ENCODE measurements around the gene ZIC4. TPM values are rescaled to one million over a fixed set of nuclear protein-coding genes. Genes with fewer than 3 reads are reported as not detected.
A peak's percentile ranks its signal among the peaks of the same experiment; 100 is the strongest.

The ZIC4 gene
- total and polyA plus RNA-seq, 2 of the 4 experiments (the other 2 are of a cell fraction), result not detected

GRCh38 chr3:147391781-147392624 is 14.3 kb downstream of the ZIC4 start:
- Histone ChIP-seq H2AK5ac (ENCODE audit: low read depth, low read length) (no peak overlapping the region), H3K4me3 (ENCODE audit: insufficient read depth, low read depth, low read length) (no peak overlapping the region), H3K14ac (replicated peaks; ENCODE audit: low read depth, low read length) (no peak overlapping the region), H2BK20ac (ENCODE audit: low read depth, low read length) (no peak overlapping the region), H2BK120ac (ENCODE audit: low read depth, low read length) (no peak overlapping the region), H3K4me2 (ENCODE audit: low read depth, low read length) (peak overlapping the region; percentile 12; the same call in 1 of the 2 replicates), H3K27ac (ENCODE audit: insufficient read depth, low read length) (no peak overlapping the region), H2BK5ac (ENCODE audit: low read depth, low read length, poor library complexity, severe bottlenecking) (no peak overlapping the region), H2AK9ac (replicated peaks; ENCODE audit: low read depth, low read length, poor library complexity) (peak overlapping the region; percentile 31), H3K4me1 (ENCODE audit: control insufficient read depth, insufficient read depth, low read length) (no peaks in the 10 kb centered on the region), H3K36me3 (ENCODE audit: control insufficient read depth, insufficient read depth, low read length) (no peaks in the 10 kb centered on the region), H3K4ac (ENCODE audit: low read depth, low read length) (no peak overlapping the region), H3K79me1 (ENCODE audit: low read depth in 1 of 2, low read length in 2 of 2) (no peaks in the 10 kb centered on the region), H4K91ac (ENCODE audit: insufficient read depth, low read depth, low read length) (no peak overlapping the region), H4K8ac (ENCODE audit: low read depth in 2 of 2, low read length in 2 of 2) (no peak overlapping the region), H3K23ac (ENCODE audit: low read depth, low read length) (no peak overlapping the region), H3K27me3 (ENCODE audit: control insufficient read depth, insufficient read depth, low read length) (peaks cover 97% of the 10 kb centered on the region), H3K9me3 (ENCODE audit: control insufficient read depth, insufficient read depth, low read length) (peaks cover 28% of the 10 kb centered on the region), H4K20me1 (ENCODE audit: insufficient read depth, low read length) (no peaks in the 10 kb centered on the region; the same call in 1 of the 2 replicates), H3K56ac (ENCODE audit: extremely low read depth, insufficient read depth, low read length) (no peak overlapping the region), H3K9ac (ENCODE audit: low read depth, low read length) (no peak overlapping the region), H3K9me1 (ENCODE audit: insufficient read depth, low read length) (no peaks in the 10 kb centered on the region), H2BK15ac (ENCODE audit: low read depth, low read length) (no peak overlapping the region), H2AFZ (replicated peaks; ENCODE audit: low read length, poor library complexity) (peak overlapping the region; percentile 67), H3K18ac (ENCODE audit: low read depth, low read length) (no peak overlapping the region), H4K5ac (ENCODE audit: low read depth, low read length) (no peak overlapping the region)
- dilution Hi-C loops (cut with HindIII; ENCODE audit: low sequenced_read_pairs, unreplicated experiment), result no loop called here
- ChIA-PET CTCF (no interaction called here), POLR2A (ENCODE audit: unreplicated experiment) (interaction anchor here (0.5 kb wide), 1 partner anchor 164 kb away, joined by 3 read pairs; no protein-coding TSS in a partner anchor)
- intact Hi-C loops (cut with micrococcal nuclease), result no loop called here
- TF ChIP-seq SMC3 (IDR thresholded peaks at IDR 0.05; ENCODE audit: low read depth, low read length) (no peak), CEBPB (IDR thresholded peaks at IDR 0.05; ENCODE audit: low read depth, low read length) (no peak), BHLHE40 (IDR thresholded peaks at IDR 0.05; ENCODE audit: low read depth, low read length) (no peak), RCOR1 (IDR thresholded peaks at IDR 0.05; ENCODE audit: insufficient replicate concordance, low read length) (no peak), MAFK (IDR thresholded peaks at IDR 0.05; ENCODE audit: low read depth, low read length) (no peak), RAD21 (IDR thresholded peaks at IDR 0.05; ENCODE audit: low read length) (no peak), USF2 (IDR thresholded peaks at IDR 0.05; ENCODE audit: low read depth, low read length) (no peak), MAZ (IDR thresholded peaks at IDR 0.05; ENCODE audit: borderline replicate concordance, low read depth, low read length) (no peak), RFX5 (IDR thresholded peaks at IDR 0.05; ENCODE audit: low read depth, low read length) (no peak), NFE2L2 (IDR thresholded peaks at IDR 0.05; ENCODE audit: low read depth, low read length) (no peak), ELK1 (IDR thresholded peaks at IDR 0.05; ENCODE audit: borderline replicate concordance, low read depth, low read length) (no peak), POLR2A (IDR thresholded peaks at IDR 0.05; ENCODE audit: low read depth, low read length) (no peak), CHD1 (IDR thresholded peaks at IDR 0.05; ENCODE audit: low read depth, low read length) (no peak), CTCF (conservative IDR thresholded peaks at IDR 0.05; ENCODE audit: low read depth, low read length) (no peak), FOS (IDR thresholded peaks at IDR 0.05; ENCODE audit: low read depth, low read length) (no peak)
- DNase-seq (no peak), ATAC-seq (ENCODE audit: low read depth) (peak; percentile 34; the same call in 1 of the 2 replicates)
- WGBS, 2 experiments (ENCODE audit: extremely low coverage in 2 of 2, insufficient read length in 1 of 2), result 3% methylated on average over 33 of the region's 51 CpGs; no CpG with 5 or more reads in 1 of the 2 experiments
- no TSS peak for BruUV-seq (replicated peaks)
- in situ Hi-C loops (cut with MboI; ENCODE audit: low sequenced_read_pairs), result no loop called here
